ENCODE data around the gene MED26. TPM values are rescaled to one million over a fixed set of nuclear protein-coding genes. Genes with fewer than 3 reads are reported as not detected.
"Not testable (repeated sequence)": the region's sequence is repeated elsewhere in the genome, so short reads cannot be mapped to it uniquely, and the experiment has no call there.

Gene MED26
- total RNA-seq, 2 donors from 2014 or later = 10.8 to 11.8 TPM

GRCh38 chr19:16652854-16653253 lies 24.9 kb upstream of the MED26 start:
- Mint-ChIP-seq H3K4me3 (no peak overlapping the region), H3K27ac (no peak overlapping the region), H3K27me3 (ENCODE audit: insufficient read depth) (no peaks in the 10 kb centered on the region), H3K9me3 (no peaks in the 10 kb centered on the region), H3K36me3 (ENCODE audit: low read depth) (peaks cover 83% of the 10 kb centered on the region), H3K4me1 (no peaks in the 10 kb centered on the region)
- no peak overlapping the region for H3K27ac ChIP-seq (ENCODE audit: low read depth, low read length)
- TF ChIP-seq CTCF (conservative IDR thresholded peaks at IDR 0.05) = no peak
- WGBS, 2 experiments (ENCODE audit: insufficient coverage in 1 of 2, insufficient read length in 1 of 2) = 93 to 97% methylated on average over 7 of the region's 7 CpGs
- H3K4me3 ChIP-seq (ENCODE audit: low read length) = no peak overlapping the region
- no peaks in the 10 kb centered on the region for H3K4me1 ChIP-seq (ENCODE audit: control insufficient read depth, insufficient read depth, low read length)
- no peaks in the 10 kb centered on the region for H3K9me3 ChIP-seq (ENCODE audit: control insufficient read depth, low read length)
- H3K27me3 ChIP-seq (ENCODE audit: control insufficient read depth, insufficient read depth, low read length, poor library complexity, severe bottlenecking) = no peaks in the 10 kb centered on the region
- H3K36me3 ChIP-seq (ENCODE audit: control insufficient read depth, insufficient read depth, low read length) = peaks cover 81% of the 10 kb centered on the region
- DNase-seq = no peak
- H3K9ac ChIP-seq (ENCODE audit: extremely low read depth, low read length, poor library complexity, severe bottlenecking) = no peak overlapping the region

- H3K36me3 Mint-ChIP-seq (ENCODE audit: low read depth) = peaks cover 85% of the 10 kb centered on the region
- not testable (repeated sequence) for H3K9me3 Mint-ChIP-seq; H3K27me3 ChIP-seq (ENCODE audit: control insufficient read depth, insufficient read depth, low read length, poor library complexity, severe bottlenecking); DNase-seq; H3K27ac ChIP-seq (ENCODE audit: low read depth, low read length); H3K27me3 Mint-ChIP-seq (ENCODE audit: insufficient read depth); H3K27ac Mint-ChIP-seq; H3K4me3 ChIP-seq (ENCODE audit: low read length); H3K9ac ChIP-seq (ENCODE audit: extremely low read depth, low read length, poor library complexity, severe bottlenecking); H3K4me3 Mint-ChIP-seq; H3K4me1 Mint-ChIP-seq; H3K4me1 ChIP-seq (ENCODE audit: control insufficient read depth, insufficient read depth, low read length); H3K9me3 ChIP-seq (ENCODE audit: control insufficient read depth, low read length)
- H3K36me3 ChIP-seq (ENCODE audit: control insufficient read depth, insufficient read depth, low read length) = peaks cover 82% of the 10 kb centered on the region
- 89 to 92% methylated on average over 7 to 8 of the region's 8 CpGs for WGBS, 2 experiments (ENCODE audit: insufficient coverage in 1 of 2, insufficient read length in 1 of 2)
Observed at GRCh38 chr19:16651421-16652188, 23.6 kb upstream of the MED26 start.

- Histone ChIP-seq H3K4me1 (ENCODE audit: control insufficient read depth, insufficient read depth, low read length) (no peaks in the 10 kb centered on the region), H3K9ac (ENCODE audit: extremely low read depth, low read length, poor library complexity, severe bottlenecking) (no peak overlapping the region), H3K36me3 (ENCODE audit: control insufficient read depth, insufficient read depth, low read length) (peaks cover 82% of the 10 kb centered on the region), H3K4me3 (ENCODE audit: low read length) (no peak overlapping the region), H3K27me3 (ENCODE audit: control insufficient read depth, insufficient read depth, low read length, poor library complexity, severe bottlenecking) (no peaks in the 10 kb centered on the region), H3K27ac (ENCODE audit: low read depth, low read length) (no peak overlapping the region), H3K9me3 (ENCODE audit: control insufficient read depth, low read length) (no peaks in the 10 kb centered on the region)
- no peaks in the 10 kb centered on the region for H3K9me3 Mint-ChIP-seq
- no peaks in the 10 kb centered on the region for H3K27me3 Mint-ChIP-seq (ENCODE audit: insufficient read depth)
- peaks cover 83% of the 10 kb centered on the region for H3K36me3 Mint-ChIP-seq (ENCODE audit: low read depth)
- H3K27ac Mint-ChIP-seq = no peak overlapping the region
- DNase-seq = no peak
- no peak for TF ChIP-seq CTCF (conservative IDR thresholded peaks at IDR 0.05)
- WGBS, 2 experiments (ENCODE audit: insufficient coverage in 1 of 2, insufficient read length in 1 of 2) = 90 to 96% methylated on average over 2 of the region's 2 CpGs
- no peak overlapping the region for H3K4me3 Mint-ChIP-seq
- H3K4me1 Mint-ChIP-seq = no peaks in the 10 kb centered on the region
Observed at GRCh38 chr19:16650821-16651220, 22.8 kb upstream of the MED26 start.

Measured in endodermal cell (in vitro differentiated cells).